ENCODE data around the gene TPST1. TPM values are rescaled to one million over a fixed set of nuclear protein-coding genes. Genes with fewer than 3 reads are reported as not detected.
A peak's percentile ranks its signal among the peaks of the same experiment; 100 is the strongest.
"Not testable (repeated sequence)": the region's sequence is repeated elsewhere in the genome, so short reads cannot be mapped to it uniquely, and the experiment has no call there.

The TPST1 gene
- total RNA-seq, 1 donor from 2014 or later = 20.9 TPM

DNA sequence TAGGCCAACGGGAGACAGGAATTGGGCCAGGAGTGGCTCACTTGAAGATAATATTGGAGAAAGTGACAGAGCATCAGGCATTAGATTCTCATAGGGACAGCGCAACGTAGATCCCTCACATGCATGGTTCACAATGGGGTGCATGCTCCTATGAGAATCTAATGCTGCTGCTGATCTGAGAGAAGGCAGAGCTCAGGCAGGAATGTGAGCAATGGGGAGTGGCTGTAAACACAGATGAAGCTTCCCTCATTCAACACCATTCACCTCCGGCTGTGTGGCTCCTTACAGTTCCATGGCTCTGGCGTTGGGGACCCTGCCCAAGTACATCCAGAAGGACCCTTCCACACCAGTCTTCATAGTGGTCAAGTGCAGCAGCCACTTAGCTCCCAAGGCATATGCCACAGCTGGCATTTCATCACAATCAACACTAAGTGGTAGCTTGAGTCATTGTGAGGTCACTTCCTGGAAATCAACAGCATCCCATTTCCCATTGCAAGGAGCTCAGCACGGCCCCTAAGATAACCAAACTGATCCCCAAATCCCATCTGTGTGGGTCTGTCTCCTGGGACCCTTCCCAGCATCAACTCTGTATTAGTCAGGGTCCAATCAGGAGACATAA is 174.5 kb downstream of the TPST1 start:
- no peak for DNase-seq (ENCODE audit: low spot score)

DNA sequence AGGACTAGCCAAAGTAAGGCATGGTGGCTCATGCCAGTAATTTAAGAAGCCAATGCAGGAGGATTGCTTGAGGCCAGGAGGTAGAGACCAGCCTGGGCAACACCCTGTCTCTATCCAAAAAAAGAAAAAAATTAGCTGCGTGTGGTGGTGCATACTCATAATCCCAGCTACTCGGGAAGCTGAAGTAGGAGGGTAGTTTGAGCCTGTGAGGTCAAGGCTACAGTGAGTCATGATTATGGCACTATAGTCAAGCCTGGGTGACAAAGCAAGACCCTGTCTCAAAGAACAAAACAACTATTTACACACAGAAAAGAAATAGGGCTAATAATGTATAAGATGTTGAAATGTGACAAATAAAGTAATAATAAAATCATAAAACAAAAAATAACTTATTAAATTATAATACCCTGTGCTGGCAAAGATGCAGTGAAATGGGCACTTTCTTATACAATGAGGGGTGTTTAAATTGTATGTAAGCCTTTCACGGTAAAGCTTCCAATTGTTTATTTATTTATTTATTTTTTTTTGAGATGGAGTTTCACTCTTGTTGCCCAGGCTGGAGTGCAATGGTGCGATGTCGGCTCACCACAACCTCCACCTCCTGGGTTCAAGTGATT is 175.2 kb downstream of the TPST1 start:
- DNase-seq (ENCODE audit: low spot score) = no peak

DNA sequence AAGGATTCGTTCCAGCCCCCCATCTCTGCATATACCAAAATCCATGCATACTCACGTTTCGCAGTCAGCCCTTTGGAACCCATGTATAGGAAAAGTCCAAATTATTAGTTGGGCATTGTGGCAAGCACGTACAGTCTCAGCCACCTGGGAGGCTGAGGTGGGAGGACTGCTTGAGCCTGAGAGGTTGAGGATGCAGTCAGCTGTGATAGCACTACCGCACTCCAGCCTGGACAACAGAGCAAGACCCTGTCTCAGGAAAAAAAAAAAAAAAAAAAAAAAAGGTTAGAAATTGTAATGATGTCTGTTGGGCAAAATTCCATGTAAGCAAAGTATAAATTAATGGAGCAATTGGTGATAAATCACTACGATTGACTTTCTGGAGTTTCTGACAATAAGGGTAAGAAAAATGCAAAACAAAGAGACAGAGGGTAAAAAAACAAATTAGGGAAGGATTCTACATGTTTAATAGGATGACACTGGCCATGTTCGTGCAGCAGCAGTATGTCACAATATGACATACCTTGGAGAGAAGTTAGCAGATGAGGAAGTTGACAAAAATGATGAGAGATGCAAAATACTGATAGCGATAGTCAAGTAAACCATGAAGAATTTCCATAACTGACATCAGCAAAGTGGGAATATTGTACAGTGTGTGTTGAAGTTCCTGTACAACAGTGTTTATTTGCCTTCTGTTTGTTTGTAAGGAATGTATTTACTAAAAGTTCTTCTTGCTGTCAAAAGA is 177.2 kb downstream of the TPST1 start:
- not testable (repeated sequence) for DNase-seq (ENCODE audit: low spot score)

DNA sequence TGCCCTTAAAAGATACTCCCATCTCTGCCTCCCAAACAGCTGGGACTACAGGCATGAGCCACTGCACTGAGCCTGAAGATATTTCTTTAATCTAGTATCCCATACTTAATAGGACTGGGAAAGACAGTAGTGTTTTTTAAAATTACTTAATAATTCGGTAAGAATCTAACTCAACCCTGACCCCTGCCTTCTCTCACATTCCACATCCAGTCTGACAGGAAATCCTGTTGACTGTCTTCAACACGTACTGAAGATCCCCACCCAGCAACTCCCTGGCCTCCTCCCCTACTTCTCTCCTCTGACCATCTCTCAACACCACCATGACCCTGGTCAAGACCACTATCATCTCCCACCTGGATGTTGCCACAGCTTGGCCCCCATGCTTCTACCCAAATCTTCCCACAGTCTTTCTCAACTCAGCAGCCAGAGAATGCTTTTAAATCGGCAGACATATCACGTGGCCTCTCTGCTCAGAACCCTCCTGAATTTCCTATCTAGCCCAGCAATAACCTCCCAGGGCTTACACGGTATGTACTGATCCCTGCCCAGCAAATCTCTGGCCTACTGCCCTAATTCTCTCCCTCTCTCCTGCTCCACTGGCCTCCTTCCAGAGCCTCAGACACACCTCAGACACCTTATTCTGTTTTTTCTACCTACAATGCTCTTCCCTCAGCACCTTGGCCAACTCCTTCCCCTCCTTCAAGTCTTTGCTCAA is 180.2 kb downstream of the TPST1 start:
- peak; percentile 24 for DNase-seq (ENCODE audit: low spot score)

DNA sequence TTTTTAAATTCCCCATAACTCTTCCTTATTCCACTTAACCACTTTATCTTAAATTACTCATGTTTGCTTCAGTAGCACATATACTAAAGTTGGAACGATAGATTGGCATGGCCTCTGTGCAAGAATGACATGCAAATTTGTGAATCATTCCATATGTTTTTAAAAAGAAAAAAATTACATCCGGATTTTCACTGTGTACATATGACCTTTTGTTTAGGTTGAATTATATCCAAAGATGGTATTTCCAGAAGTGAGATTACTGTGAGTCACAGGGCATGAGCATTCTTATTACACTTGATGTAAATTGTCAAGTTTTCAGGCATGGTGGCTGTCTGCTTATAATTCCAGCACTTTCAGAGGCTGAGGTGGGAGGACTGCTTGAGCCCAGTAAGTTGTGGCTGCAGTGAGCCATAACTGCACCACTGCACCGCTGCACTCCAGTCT is 190.0 kb downstream of the TPST1 start:
- DNase-seq (ENCODE audit: low spot score) = not testable (repeated sequence)

DNA sequence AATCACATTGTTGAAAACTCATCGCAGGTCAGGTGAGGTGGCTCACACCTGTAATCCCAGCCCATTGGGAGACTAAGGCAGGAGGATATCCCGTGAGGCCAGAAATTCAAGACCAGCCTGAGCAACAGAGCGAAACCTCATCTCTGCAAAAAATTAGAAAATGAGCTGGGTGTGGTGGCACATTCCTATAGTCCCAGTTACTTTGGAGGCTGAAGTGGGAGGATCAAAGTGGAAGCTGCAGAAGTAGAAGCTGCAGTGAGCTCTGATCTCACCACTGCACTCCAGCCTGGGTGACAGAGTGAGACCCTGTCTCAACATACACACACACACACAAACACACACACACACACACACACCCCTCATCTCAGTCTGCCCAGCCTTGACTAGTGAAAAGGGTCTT is 190.9 kb downstream of the TPST1 start:
- DNase-seq (ENCODE audit: low spot score) = not testable (repeated sequence)

DNA sequence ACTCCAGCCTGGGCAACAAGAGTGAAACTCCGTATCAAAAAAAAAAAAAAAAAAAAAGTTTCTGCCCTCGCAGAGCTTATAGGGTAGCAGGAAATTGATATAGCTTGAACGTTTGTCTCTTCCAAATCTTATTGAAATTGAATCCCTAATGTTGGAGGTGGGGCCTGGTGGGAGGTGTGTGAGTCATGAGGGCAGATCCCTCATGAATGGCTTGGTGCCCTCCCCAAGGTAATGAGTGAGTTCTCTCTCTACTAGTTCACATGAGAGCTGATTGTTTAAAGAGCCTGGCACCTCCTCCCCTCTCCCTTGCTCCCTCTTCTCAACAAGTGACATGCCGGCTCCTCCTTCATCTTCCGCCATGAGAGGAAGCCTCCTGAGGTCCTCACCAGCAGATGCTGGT is 193.7 kb downstream of the TPST1 start:
- not testable (repeated sequence) for DNase-seq (ENCODE audit: low spot score)

DNA sequence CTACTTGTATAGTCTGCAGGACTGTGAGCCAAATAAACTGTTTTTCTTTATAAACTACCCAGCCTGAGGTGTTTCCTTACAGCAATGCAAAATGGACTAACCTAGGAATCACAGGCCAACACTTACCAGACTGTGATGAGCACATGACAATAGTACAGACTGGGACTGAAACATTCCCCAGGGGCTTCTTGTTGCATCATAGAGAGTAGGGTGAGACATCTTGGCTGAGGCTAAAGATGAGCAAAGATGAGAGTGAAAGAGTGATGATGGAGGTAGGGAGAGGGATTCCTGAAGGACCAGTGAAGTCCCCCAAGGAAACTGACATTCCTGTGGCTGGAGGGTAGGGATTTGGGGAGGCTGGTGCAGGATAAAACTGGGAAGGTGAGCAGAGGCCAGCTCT is 194.4 kb downstream of the TPST1 start:
- no peak for DNase-seq (ENCODE audit: low spot score)

DNA sequence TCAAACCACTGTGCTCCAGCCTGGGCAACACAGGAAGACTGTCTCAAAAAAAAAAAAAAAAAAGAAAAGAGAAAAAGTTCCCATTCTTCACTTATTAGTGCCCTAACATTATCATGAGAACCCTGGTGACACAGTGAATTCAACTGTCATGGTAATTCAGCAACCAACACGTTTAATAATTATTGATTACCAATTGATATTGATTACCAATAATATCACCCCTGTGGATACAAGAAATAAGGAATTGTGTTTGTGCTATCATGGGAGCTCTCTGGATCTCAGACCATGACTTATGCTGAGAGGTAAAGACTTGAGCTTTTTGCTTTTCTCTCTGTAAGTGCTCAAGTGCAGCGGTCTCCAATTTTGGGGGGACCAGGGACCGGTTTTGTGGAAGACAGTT is 195.3 kb downstream of the TPST1 start:
- DNase-seq (ENCODE audit: low spot score) = no peak

DNA sequence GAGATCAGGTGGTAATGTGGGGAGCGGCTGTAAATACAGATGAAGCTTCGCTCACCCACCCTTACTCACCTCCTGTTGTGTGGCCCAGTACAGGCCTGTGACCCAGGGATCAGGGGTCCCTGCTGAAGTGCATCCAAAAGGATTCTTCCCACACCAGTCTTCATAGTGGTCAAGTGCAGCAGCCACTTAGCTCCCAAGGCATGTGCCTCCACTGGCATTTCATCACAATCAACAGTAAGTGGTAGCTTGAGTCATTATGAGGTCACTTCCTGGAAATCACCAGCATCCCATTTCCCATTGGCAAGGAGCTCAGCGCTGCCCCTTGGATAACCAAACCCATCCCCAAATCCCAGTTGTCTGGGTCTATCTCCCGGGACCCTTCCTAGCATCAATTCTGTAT is 196.0 kb downstream of the TPST1 start:
- DNase-seq (ENCODE audit: low spot score) = not testable (repeated sequence)

DNA sequence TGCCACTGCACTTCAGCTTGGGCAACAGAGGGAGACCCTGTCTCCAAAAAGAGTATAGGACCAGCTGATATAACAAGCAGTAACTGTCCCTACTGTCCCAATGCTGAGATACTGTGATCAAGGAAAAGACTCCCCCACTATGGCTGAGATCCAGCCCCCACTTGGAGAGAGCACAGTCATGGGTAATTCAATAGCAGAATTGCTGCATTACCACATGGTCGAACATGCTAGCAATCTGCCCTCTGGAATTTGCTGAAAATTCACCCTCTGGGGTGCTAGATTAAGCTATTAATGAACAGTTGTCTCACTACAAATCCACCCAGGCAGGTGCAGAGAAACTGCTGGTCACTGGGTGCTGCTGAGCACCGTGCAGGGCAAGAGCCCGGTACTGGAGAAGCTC is 196.8 kb downstream of the TPST1 start:
- DNase-seq (ENCODE audit: low spot score) = not testable (repeated sequence)

DNA sequence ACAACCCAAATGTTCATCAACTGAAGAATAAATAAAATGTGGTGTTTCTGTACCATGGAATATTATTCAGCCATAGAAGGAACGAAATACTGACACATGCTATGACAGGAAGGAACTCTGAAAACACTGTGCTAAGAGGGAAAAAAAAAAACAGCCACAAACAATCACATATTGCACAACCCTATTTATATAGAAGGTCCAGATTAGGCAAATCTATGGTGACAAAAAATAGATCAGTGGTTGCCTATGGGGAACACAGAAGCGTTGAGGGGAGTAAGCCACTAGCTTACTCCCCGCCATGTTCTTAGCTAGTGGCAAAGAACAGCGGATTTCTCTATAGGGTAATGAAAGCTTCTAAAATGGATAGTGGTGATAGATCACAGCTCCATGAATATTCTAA is 198.4 kb downstream of the TPST1 start:
- DNase-seq (ENCODE audit: low spot score) = no peak

DNA sequence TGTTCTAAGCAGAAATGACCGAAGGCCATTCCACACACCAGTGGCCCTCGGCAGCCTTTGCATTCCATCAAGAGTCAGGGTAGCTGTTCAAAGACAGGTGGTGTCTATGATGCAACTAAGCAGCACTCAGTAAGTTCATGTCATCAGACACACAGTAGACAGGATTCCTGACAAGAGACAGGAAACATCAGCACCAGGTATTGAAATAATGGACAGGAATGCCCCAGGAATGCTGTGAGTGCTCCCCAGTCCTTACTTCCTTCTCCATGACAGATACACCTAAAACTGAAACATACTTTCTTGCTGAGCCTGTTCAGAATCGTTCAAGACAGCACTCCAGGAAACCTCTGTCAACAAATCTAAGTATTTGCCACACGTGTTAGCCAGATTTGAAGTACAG is 204.4 kb downstream of the TPST1 start:
- no peak for DNase-seq (ENCODE audit: low spot score)

Other genes starting within 250 kb of the TPST1 start
- gene GUSB, start 223.1 kb upstream of the TPST1 start, total RNA-seq = 73.2 TPM
- 138 TPM for gene ASL, start 129.5 kb upstream of the TPST1 start, total RNA-seq
- gene CRCP, start 90.5 kb upstream of the TPST1 start, total RNA-seq = 30.4 TPM